CD14-positive monocyte (primary cell): ENCODE measurements around the gene MAD1L1. TPM values are rescaled to one million over a fixed set of nuclear protein-coding genes. Genes with fewer than 3 reads are reported as not detected.
A peak's percentile ranks its signal among the peaks of the same experiment; 100 is the strongest.

Source experiments
- DNase-seq, 3 donors: peaks; one replicate each; pipeline ENCODE4 v3.0.0-alpha.2; 2011 to 2022
- H2AFZ ChIP-seq: 2 replicates; pipeline ENCODE4 v1.6.0; 2012; ENCODE audit warnings: mild to moderate bottlenecking, low read depth, low read length, inconsistent platforms; ENCODE audit not compliant: insufficient read depth, poor library complexity, severe bottlenecking
- H3K27ac ChIP-seq, 2 donors: 1 replicate in 1 of 2; 2 replicates in 1 of 2; pipeline ENCODE4 v1.5.1; 2012 to 2013; ENCODE audit warnings: low read length in 2 of 2, control low read depth in 1 of 2, inconsistent platforms in 1 of 2, low read depth in 1 of 2, mild to moderate bottlenecking in 1 of 2
- H3K27me3 ChIP-seq, 2 donors: one replicate each; pipeline versions ENCODE4 v1.6.0 to v1.6.1; 2011 to 2013; ENCODE audit warnings: low read length in 2 of 2; ENCODE audit not compliant: control insufficient read depth in 2 of 2, insufficient read depth in 2 of 2
- H3K36me3 ChIP-seq, 2 donors: replicated peaks in 1 of 2; 1 replicate in 1 of 2; 2 replicates in 1 of 2; pipeline versions ENCODE4 v1.5.1 to v1.6.1; 2012 to 2013; ENCODE audit warnings: low read length in 2 of 2, control low read depth in 1 of 2, inconsistent platforms in 1 of 2, mild to moderate bottlenecking in 1 of 2; ENCODE audit not compliant: insufficient read depth in 2 of 2, control insufficient read depth in 1 of 2
- H3K4me1 ChIP-seq, 2 donors: 1 replicate in 1 of 2; 2 replicates in 1 of 2; pipeline versions ENCODE4 v1.5.1 to v1.6.1; 2012 to 2013; ENCODE audit warnings: low read length in 2 of 2, control low read depth in 1 of 2, inconsistent platforms in 1 of 2, mild to moderate bottlenecking in 1 of 2, moderate library complexity in 1 of 2; ENCODE audit not compliant: insufficient read depth in 2 of 2, control insufficient read depth in 1 of 2
- H3K4me2 ChIP-seq: replicated peaks from 2 replicates; pipeline ENCODE3; 2012; ENCODE audit warnings: low read length, moderate library complexity, mild to moderate bottlenecking; ENCODE audit not compliant: poor library complexity, severe bottlenecking; ENCODE audit errors: extremely low read depth
- H3K4me3 ChIP-seq, 3 experiments: fragments of 200-600 bp in 1 of 3; sonication (generic) in 1 of 3; replicated peaks in 1 of 3; 1 replicate in 2 of 3; 2 replicates in 1 of 3; pipeline ENCODE4 v1.5.1; 2011 to 2013; ENCODE audit warnings: low read length in 3 of 3, mild to moderate bottlenecking in 3 of 3, control low read depth in 2 of 3, low read depth in 2 of 3, inconsistent platforms in 1 of 3, moderate library complexity in 1 of 3
- H3K79me2 ChIP-seq: 2 replicates; pipeline ENCODE4 v1.6.0; 2012; ENCODE audit warnings: mild to moderate bottlenecking, control low read depth, inconsistent platforms, low read length, moderate library complexity; ENCODE audit not compliant: insufficient read depth
- H3K9ac ChIP-seq: 2 replicates; pipeline ENCODE4 v1.6.0; 2017; ENCODE audit warnings: low read length, mild to moderate bottlenecking; ENCODE audit not compliant: insufficient read depth, poor library complexity, severe bottlenecking
- H3K9me3 ChIP-seq, 2 donors: replicated peaks in 1 of 2; 1 replicate in 1 of 2; 2 replicates in 1 of 2; pipeline versions ENCODE4 v1.5.1 to v1.6.1; 2012 to 2013; ENCODE audit warnings: low read length in 2 of 2, control low read depth in 1 of 2; ENCODE audit not compliant: control insufficient read depth in 1 of 2, insufficient read depth in 1 of 2
- H4K20me1 ChIP-seq: 2 replicates; pipeline ENCODE4 v1.6.0; 2012; ENCODE audit warnings: mild to moderate bottlenecking, low read length, control low read depth, moderate library complexity; ENCODE audit not compliant: insufficient read depth
- H3K27ac Mint-ChIP-seq, 7 donors: one replicate each; pipeline ENCODE4 v1.8.0; 2020; ENCODE audit warnings: mild to moderate bottlenecking in 7 of 7, mixed read lengths in 7 of 7, moderate library complexity in 6 of 7, inconsistent platforms in 2 of 7
- H3K27me3 Mint-ChIP-seq, 3 donors: one replicate each; pipeline ENCODE4 v1.8.0; 2021 to 2022; ENCODE audit warnings: low read depth in 3 of 3, mild to moderate bottlenecking in 3 of 3, mixed read lengths in 3 of 3, moderate library complexity in 3 of 3, inconsistent platforms in 1 of 3
- H3K36me3 Mint-ChIP-seq, 2 donors: one replicate each; pipeline ENCODE4 v1.8.0; 2020; ENCODE audit warnings: mixed read lengths in 2 of 2, inconsistent platforms in 1 of 2, mild to moderate bottlenecking in 1 of 2
- H3K4me1 Mint-ChIP-seq: one replicate; pipeline ENCODE4 v1.8.0; 2020; ENCODE audit warnings: mild to moderate bottlenecking, mixed read lengths
- H3K4me3 Mint-ChIP-seq, 2 donors: one replicate each; pipeline ENCODE4 v1.8.0; 2020; ENCODE audit warnings: mild to moderate bottlenecking in 2 of 2, mixed read lengths in 2 of 2, moderate library complexity in 1 of 2
- H3K9me3 Mint-ChIP-seq, 7 donors: one replicate each; pipeline ENCODE4 v1.8.0; 2020 to 2022; ENCODE audit warnings: mixed read lengths in 7 of 7, mild to moderate bottlenecking in 6 of 7, moderate library complexity in 6 of 7, inconsistent platforms in 2 of 7
- CTCF ChIP-seq: fragments of 200-600 bp; IDR thresholded peaks from one replicate; pipeline ENCODE4 v1.8.0; 2022; ENCODE audit warnings: antibody characterized with exemption, mild to moderate bottlenecking
- WGBS: methylation state at CpG from one replicate; pipeline ENCODE4 v1.1.5; 2013; ENCODE audit warnings: missing lambda C conversion rate; ENCODE audit not compliant: insufficient coverage; 5-methylcytosine and 5-hydroxymethylcytosine counted together
- intact Hi-C, 2 donors: fragments of 100-400 bp; cut with micrococcal nuclease; formaldehyde crosslinking; loops; one replicate each; pipeline versions ENCODE4 v1.15.0 to v1.15.1; 2023
- polyA plus RNA-seq, 3 donors: library from polyadenylated mRNA; depleted of rRNA in 1 of 3; unstranded in 2 of 3; stranded (reverse) in 1 of 3; fragments of 300-500 nt in 2 of 3; fragments of >200 nt in 1 of 3; fragmentation: Illumina TruSeq in 2 of 3; gene quantifications; 1 replicate in 2 of 3; 2 replicates in 1 of 3; pipeline ENCODE4 v1.2.3, GENCODE V29; 2012 to 2021

The MAD1L1 gene
- polyA plus RNA-seq, 3 donors: 22.0 to 39.4 (median 33.2) TPM

GRCh38 chr7:1950066-1950451, 282.7 kb downstream of the MAD1L1 start:
- no peak for DNase-seq
- Histone ChIP-seq H3K9ac (no peak overlapping the region), H3K4me2 (no peak overlapping the region), H4K20me1 (no peaks in the 10 kb centered on the region), H3K4me1 (peaks cover 11 to 48% of the 10 kb centered on the region in 2 donors), H3K9me3 (no peaks in the 10 kb centered on the region), H3K27ac (peak overlapping the region in 1 of 2 donors; percentile 61), H3K36me3 (peaks cover 0 to 4% of the 10 kb centered on the region in 2 donors), H3K27me3 (no peaks in the 10 kb centered on the region), H3K79me2 (no peaks in the 10 kb centered on the region), H3K4me3 (no peak overlapping the region), H2AFZ (no peak overlapping the region)
- no peak for TF ChIP-seq CTCF
- WGBS: 95% methylated on average over 13 of the region's 18 CpGs
- intact Hi-C loops: no loop called here
- peak overlapping the region in 5 of 7 donors; percentile 20 to 64 (median 54) for H3K27ac Mint-ChIP-seq
- H3K4me3 Mint-ChIP-seq: no peak overlapping the region
- H3K27me3 Mint-ChIP-seq: no peaks in the 10 kb centered on the region
- H3K9me3 Mint-ChIP-seq: peaks cover 0 to 8% (median 0%) of the 10 kb centered on the region in 7 donors
- H3K4me1 Mint-ChIP-seq: peaks cover 43% of the 10 kb centered on the region
- peaks cover 14 to 25% of the 10 kb centered on the region in 2 donors for H3K36me3 Mint-ChIP-seq

- Histone ChIP-seq H3K27me3 (no peaks in the 10 kb centered on the region), H3K36me3 (peaks cover 0 to 4% of the 10 kb centered on the region in 2 donors), H3K9me3 (no peaks in the 10 kb centered on the region), H2AFZ (no peak overlapping the region), H3K4me2 (no peak overlapping the region), H3K4me3 (no peak overlapping the region), H3K27ac (no peak overlapping the region), H3K4me1 (peaks cover 11 to 48% of the 10 kb centered on the region in 2 donors), H3K9ac (no peak overlapping the region), H4K20me1 (no peaks in the 10 kb centered on the region), H3K79me2 (no peaks in the 10 kb centered on the region)
- Mint-ChIP-seq H3K36me3 (peaks cover 14 to 25% of the 10 kb centered on the region in 2 donors), H3K27me3 (no peaks in the 10 kb centered on the region), H3K4me3 (no peak overlapping the region), H3K9me3 (peaks cover 0 to 8% (median 0%) of the 10 kb centered on the region in 7 donors), H3K4me1 (peaks cover 43% of the 10 kb centered on the region), H3K27ac (peak overlapping the region in 1 of 7 donors; percentile 52)
- intact Hi-C loops: loop anchor here in 1 of 2 donors (10.0 kb wide), 1 partner anchor 65 kb away; no protein-coding TSS in a partner anchor
- 75% methylated on average over 11 of the region's 15 CpGs for WGBS
- TF ChIP-seq CTCF: no peak
- no peak for DNase-seq
Observed at GRCh38 chr7:1949681-1950055, 283.1 kb downstream of the MAD1L1 start.
